Adipocyte (in vitro differentiated cells): ENCODE results near the gene STARD3NL.

Experiments used
- DNase-seq: peaks from one replicate; pipeline ENCODE4 v3.0.0-alpha.2; 2015; ENCODE audit warnings: low read depth
- H3K27me3 ChIP-seq: replicated peaks from 2 replicates; pipeline ENCODE4 v1.7.0; 2013; ENCODE audit warnings: mild to moderate bottlenecking, low read length, moderate library complexity; ENCODE audit not compliant: control insufficient read depth, insufficient read depth
- H3K36me3 ChIP-seq: 2 replicates; pipeline ENCODE4 v1.7.0; 2013; ENCODE audit warnings: low read length, mild to moderate bottlenecking, moderate library complexity; ENCODE audit not compliant: control insufficient read depth, insufficient read depth, severe bottlenecking
- H3K4me1 ChIP-seq: 2 replicates; pipeline ENCODE4 v1.7.0; 2013; ENCODE audit warnings: mild to moderate bottlenecking, low read length, moderate library complexity; ENCODE audit not compliant: control insufficient read depth, insufficient read depth
- H3K4me3 ChIP-seq: 2 replicates; pipeline ENCODE4 v1.7.0; 2013; ENCODE audit warnings: mild to moderate bottlenecking, low read length, moderate library complexity
- H3K9ac ChIP-seq: 2 replicates; pipeline ENCODE4 v1.7.0; 2013; ENCODE audit warnings: mild to moderate bottlenecking, low read length, moderate library complexity
- H3K9me3 ChIP-seq: 2 replicates; pipeline ENCODE4 v1.7.0; 2013; ENCODE audit warnings: mild to moderate bottlenecking, low read length, moderate library complexity; ENCODE audit not compliant: control insufficient read depth

Gene STARD3NL

GRCh38 chr7:38185395-38186307, 7.6 kb downstream of the STARD3NL start:
- peaks cover 24% of the 10 kb centered on the region for H3K4me1 ChIP-seq
- H3K9ac ChIP-seq = no peak overlapping the region
- H3K4me3 ChIP-seq = no peak overlapping the region
- no peaks in the 10 kb centered on the region for H3K36me3 ChIP-seq
- no peaks in the 10 kb centered on the region for H3K27me3 ChIP-seq
- no peak for DNase-seq
- no peaks in the 10 kb centered on the region for H3K9me3 ChIP-seq

GRCh38 chr7:38186593-38187314, 8.7 kb downstream of the STARD3NL start:
- no peaks in the 10 kb centered on the region for H3K36me3 ChIP-seq
- H3K4me1 ChIP-seq = peaks cover 24% of the 10 kb centered on the region
- H3K4me3 ChIP-seq = no peak overlapping the region
- peak; percentile 65 for DNase-seq
- no peaks in the 10 kb centered on the region for H3K27me3 ChIP-seq
- no peak overlapping the region for H3K9ac ChIP-seq
- H3K9me3 ChIP-seq = peaks cover 3% of the 10 kb centered on the region

- no peak for DNase-seq
- H3K4me3 ChIP-seq = no peak overlapping the region
- no peak overlapping the region for H3K9ac ChIP-seq
Observed at GRCh38 chr7:38187794-38188440, 9.9 kb downstream of the STARD3NL start.

GRCh38 chr7:38189231-38189938, 11.3 kb downstream of the STARD3NL start:
- Histone ChIP-seq H3K9me3 (peaks cover 7% of the 10 kb centered on the region), H3K4me3 (no peak overlapping the region), H3K9ac (no peak overlapping the region), H3K27me3 (no peaks in the 10 kb centered on the region), H3K36me3 (no peaks in the 10 kb centered on the region), H3K4me1 (peaks cover 19% of the 10 kb centered on the region)
- DNase-seq = no peak

More at GRCh38 chr7:38187794-38188440, 9.9 kb downstream of the STARD3NL start:
- H3K4me1 ChIP-seq = peaks cover 24% of the 10 kb centered on the region
- no peaks in the 10 kb centered on the region for H3K27me3 ChIP-seq
- H3K9me3 ChIP-seq = peaks cover 7% of the 10 kb centered on the region
- no peaks in the 10 kb centered on the region for H3K36me3 ChIP-seq

- H3K27me3 ChIP-seq = no peaks in the 10 kb centered on the region
- peak; percentile 38 for DNase-seq
- peaks cover 7% of the 10 kb centered on the region for H3K9me3 ChIP-seq
- H3K36me3 ChIP-seq = no peaks in the 10 kb centered on the region
- no peak overlapping the region for H3K4me3 ChIP-seq
- H3K4me1 ChIP-seq = peaks cover 19% of the 10 kb centered on the region
- no peak overlapping the region for H3K9ac ChIP-seq
Observed at GRCh38 chr7:38190011-38190410, 12.0 kb downstream of the STARD3NL start.

GRCh38 chr7:38191791-38192190, 13.7 kb downstream of the STARD3NL start:
- Histone ChIP-seq H3K4me3 (no peak overlapping the region), H3K9ac (no peak overlapping the region)
- no peak for DNase-seq

GRCh38 chr7:38192327-38192726, 14.3 kb downstream of the STARD3NL start:
- Histone ChIP-seq H3K4me3 (no peak overlapping the region), H3K9me3 (peaks cover 7% of the 10 kb centered on the region), H3K36me3 (no peaks in the 10 kb centered on the region), H3K27me3 (no peaks in the 10 kb centered on the region), H3K9ac (no peak overlapping the region), H3K4me1 (peaks cover 22% of the 10 kb centered on the region)
- no peak for DNase-seq

More at GRCh38 chr7:38191791-38192190, 13.7 kb downstream of the STARD3NL start:
- Histone ChIP-seq H3K36me3 (no peaks in the 10 kb centered on the region), H3K4me1 (peaks cover 20% of the 10 kb centered on the region), H3K9me3 (peaks cover 7% of the 10 kb centered on the region), H3K27me3 (no peaks in the 10 kb centered on the region)

GRCh38 chr7:38195804-38196595, 18.0 kb downstream of the STARD3NL start:
- Histone ChIP-seq H3K9ac (no peak overlapping the region), H3K4me1 (peaks cover 30% of the 10 kb centered on the region), H3K4me3 (peak overlapping the region; percentile 29), H3K9me3 (peaks cover 7% of the 10 kb centered on the region), H3K36me3 (no peaks in the 10 kb centered on the region), H3K27me3 (no peaks in the 10 kb centered on the region)
- DNase-seq = peak; percentile 65

- Histone ChIP-seq H3K9ac (no peak overlapping the region), H3K27me3 (no peaks in the 10 kb centered on the region), H3K4me1 (peaks cover 35% of the 10 kb centered on the region), H3K9me3 (no peaks in the 10 kb centered on the region), H3K4me3 (no peak overlapping the region), H3K36me3 (no peaks in the 10 kb centered on the region)
- DNase-seq = peak; percentile 24
Observed at GRCh38 chr7:38198366-38198765, 20.3 kb downstream of the STARD3NL start.

- Histone ChIP-seq H3K4me3 (no peak overlapping the region), H3K36me3 (no peaks in the 10 kb centered on the region), H3K4me1 (peaks cover 35% of the 10 kb centered on the region), H3K9ac (no peak overlapping the region), H3K27me3 (no peaks in the 10 kb centered on the region), H3K9me3 (no peaks in the 10 kb centered on the region)
- DNase-seq = peak; percentile 50
Observed at GRCh38 chr7:38199154-38199553, 21.1 kb downstream of the STARD3NL start.
